Measurements from ENCODE around the gene CCDC38.

DNA sequence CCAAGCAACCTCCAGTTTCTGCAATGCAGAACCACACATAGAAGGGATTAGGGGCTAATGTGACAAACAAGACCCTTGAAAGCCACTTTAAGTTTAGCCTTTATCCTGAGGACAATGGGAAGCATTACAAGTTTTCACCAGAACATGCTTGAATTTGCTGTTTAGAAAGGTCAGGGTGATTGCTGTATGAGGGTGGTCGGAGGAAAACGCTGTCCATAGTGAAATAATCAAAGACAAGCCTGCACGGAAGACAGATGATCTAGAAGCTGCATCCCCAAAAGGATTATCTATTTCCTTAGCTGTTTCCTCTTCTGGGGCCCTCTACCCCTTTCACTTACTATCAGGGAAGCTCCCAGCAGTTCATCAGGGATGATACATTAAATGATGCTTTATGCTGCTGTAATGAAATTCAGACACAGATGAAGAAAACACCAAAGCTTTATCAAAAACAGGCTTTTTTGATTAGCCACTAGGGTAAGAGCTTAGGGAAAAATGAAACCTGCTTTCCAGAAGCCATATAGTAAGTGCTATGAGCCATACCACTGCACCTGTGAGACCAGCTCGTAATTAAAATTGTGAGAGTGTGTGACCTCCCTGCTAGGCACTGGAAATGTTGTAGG, 47.2 kb upstream of the CCDC38 start:
- no peak for TF ChIP-seq POLR2A (IDR thresholded peaks at IDR 0.05)
- no peak for TF ChIP-seq EP300 (IDR thresholded peaks at IDR 0.05)
- TF ChIP-seq, protein P1, sequence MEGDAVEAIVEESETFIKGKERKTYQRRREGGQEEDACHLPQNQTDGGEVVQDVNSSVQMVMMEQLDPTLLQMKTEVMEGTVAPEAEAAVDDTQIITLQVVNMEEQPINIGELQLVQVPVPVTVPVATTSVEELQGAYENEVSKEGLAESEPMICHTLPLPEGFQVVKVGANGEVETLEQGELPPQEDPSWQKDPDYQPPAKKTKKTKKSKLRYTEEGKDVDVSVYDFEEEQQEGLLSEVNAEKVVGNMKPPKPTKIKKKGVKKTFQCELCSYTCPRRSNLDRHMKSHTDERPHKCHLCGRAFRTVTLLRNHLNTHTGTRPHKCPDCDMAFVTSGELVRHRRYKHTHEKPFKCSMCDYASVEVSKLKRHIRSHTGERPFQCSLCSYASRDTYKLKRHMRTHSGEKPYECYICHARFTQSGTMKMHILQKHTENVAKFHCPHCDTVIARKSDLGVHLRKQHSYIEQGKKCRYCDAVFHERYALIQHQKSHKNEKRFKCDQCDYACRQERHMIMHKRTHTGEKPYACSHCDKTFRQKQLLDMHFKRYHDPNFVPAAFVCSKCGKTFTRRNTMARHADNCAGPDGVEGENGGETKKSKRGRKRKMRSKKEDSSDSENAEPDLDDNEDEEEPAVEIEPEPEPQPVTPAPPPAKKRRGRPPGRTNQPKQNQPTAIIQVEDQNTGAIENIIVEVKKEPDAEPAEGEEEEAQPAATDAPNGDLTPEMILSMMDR (IDR thresholded peaks at IDR 0.05), result no peak
- TF ChIP-seq POLR2AphosphoS5 (IDR thresholded peaks at IDR 0.05), result no peak
